Measurements from ENCODE around the gene MESD. TPM values are rescaled to one million over a fixed set of nuclear protein-coding genes. Genes with fewer than 3 reads are reported as not detected.

MESD gene
- total RNA-seq, 3 donors from 2014 or later (not counting 1 experiment from before 2014, with no cell fraction given), result 14.7 to 26.0 (median 24.5) TPM

- peaks cover 19% of the 10 kb centered on the region for H3K4me1 ChIP-seq (ENCODE audit: control insufficient read depth, insufficient read depth, low read length)
- peaks cover 59 to 65% of the 10 kb centered on the region in 2 donors for H3K4me1 Mint-ChIP-seq
- intact Hi-C loops (cut with micrococcal nuclease), result no loop called here
- DNase-seq, result no peak
- 96% methylated on average over 4 of the region's 5 CpGs for WGBS (ENCODE audit: insufficient coverage)
- ATAC-seq, result no peak
- H3K9me3 ChIP-seq (ENCODE audit: control insufficient read depth, insufficient read depth, low read length), result no peaks in the 10 kb centered on the region
- H3K27me3 ChIP-seq (ENCODE audit: control insufficient read depth, insufficient read depth, low read length), result no peaks in the 10 kb centered on the region
- H3K4me3 ChIP-seq (ENCODE audit: low read length), result no peak overlapping the region
- no peaks in the 10 kb centered on the region for H3K27me3 Mint-ChIP-seq (ENCODE audit: low read depth in 2 of 2)
- H3K36me3 Mint-ChIP-seq, result no peaks in the 10 kb centered on the region
- H3K9me3 Mint-ChIP-seq, result no peaks in the 10 kb centered on the region
- no peak overlapping the region for H3K27ac ChIP-seq (ENCODE audit: low read length)
- no peak overlapping the region for H3K4me3 Mint-ChIP-seq
- H3K27ac Mint-ChIP-seq, result peak overlapping the region in 1 of 2 donors; percentile 6
- TF ChIP-seq CTCF (IDR thresholded peaks at IDR 0.05), result no peak
- peaks cover 4% of the 10 kb centered on the region for H3K36me3 ChIP-seq (ENCODE audit: control insufficient read depth, insufficient read depth, low read length)
Measured at GRCh38 chr15:80985981-80986380, 3.6 kb downstream of the MESD start.

- Histone ChIP-seq H3K4me1 (ENCODE audit: control insufficient read depth, insufficient read depth, low read length) (peaks cover 16% of the 10 kb centered on the region), H3K9me3 (ENCODE audit: control insufficient read depth, insufficient read depth, low read length) (no peaks in the 10 kb centered on the region), H3K36me3 (ENCODE audit: control insufficient read depth, insufficient read depth, low read length) (peaks cover 12% of the 10 kb centered on the region), H3K27me3 (ENCODE audit: control insufficient read depth, insufficient read depth, low read length) (no peaks in the 10 kb centered on the region), H3K4me3 (ENCODE audit: low read length) (no peak overlapping the region), H3K27ac (ENCODE audit: low read length) (peak overlapping the region; percentile 45)
- TF ChIP-seq CTCF (IDR thresholded peaks at IDR 0.05), result no peak
- no peaks in the 10 kb centered on the region for H3K27me3 Mint-ChIP-seq (ENCODE audit: low read depth in 2 of 2)
- H3K27ac Mint-ChIP-seq, result peak overlapping the region; percentile 59 to 81
- no peaks in the 10 kb centered on the region for H3K36me3 Mint-ChIP-seq
- peaks cover 54 to 62% of the 10 kb centered on the region in 2 donors for H3K4me1 Mint-ChIP-seq
- DNase-seq, result peak in 1 of 2 donors; percentile 24
- H3K4me3 Mint-ChIP-seq, result no peak overlapping the region
- intact Hi-C loops (cut with micrococcal nuclease), result no loop called here
- no peaks in the 10 kb centered on the region for H3K9me3 Mint-ChIP-seq
- no peak for ATAC-seq
- 25% methylated on average over 7 of the region's 9 CpGs for WGBS (ENCODE audit: insufficient coverage)
Measured at GRCh38 chr15:80984856-80985255, 4.8 kb downstream of the MESD start.

- DNase-seq (no peak), ATAC-seq (no peak)
- TF ChIP-seq CTCF (IDR thresholded peaks at IDR 0.05), result no peak
- Mint-ChIP-seq H3K9me3 (no peaks in the 10 kb centered on the region), H3K27me3 (ENCODE audit: low read depth in 2 of 2) (no peaks in the 10 kb centered on the region), H3K4me1 (peaks cover 34 to 42% of the 10 kb centered on the region in 2 donors), H3K4me3 (no peak overlapping the region), H3K27ac (no peak overlapping the region), H3K36me3 (peaks cover 10% of the 10 kb centered on the region)
- Histone ChIP-seq H3K36me3 (ENCODE audit: control insufficient read depth, insufficient read depth, low read length) (peaks cover 30% of the 10 kb centered on the region), H3K27me3 (ENCODE audit: control insufficient read depth, insufficient read depth, low read length) (no peaks in the 10 kb centered on the region), H3K4me3 (ENCODE audit: low read length) (no peak overlapping the region), H3K27ac (ENCODE audit: low read length) (no peak overlapping the region), H3K9me3 (ENCODE audit: control insufficient read depth, insufficient read depth, low read length) (no peaks in the 10 kb centered on the region), H3K4me1 (ENCODE audit: control insufficient read depth, insufficient read depth, low read length) (peaks cover 4% of the 10 kb centered on the region)
- 94% methylated on average over 4 of the region's 5 CpGs for WGBS (ENCODE audit: insufficient coverage)
- intact Hi-C loops (cut with micrococcal nuclease), result no loop called here
Measured at GRCh38 chr15:80982839-80983238, 6.8 kb downstream of the MESD start.

- peaks cover 4% of the 10 kb centered on the region for H3K4me1 ChIP-seq (ENCODE audit: control insufficient read depth, insufficient read depth, low read length)
- H3K4me1 Mint-ChIP-seq, result peaks cover 34 to 46% of the 10 kb centered on the region in 2 donors
- H3K36me3 ChIP-seq (ENCODE audit: control insufficient read depth, insufficient read depth, low read length), result peaks cover 32% of the 10 kb centered on the region
- intact Hi-C loops (cut with micrococcal nuclease), result no loop called here
- no peaks in the 10 kb centered on the region for H3K9me3 Mint-ChIP-seq
- peaks cover 10% of the 10 kb centered on the region for H3K36me3 Mint-ChIP-seq
- no peaks in the 10 kb centered on the region for H3K9me3 ChIP-seq (ENCODE audit: control insufficient read depth, insufficient read depth, low read length)
- no peak overlapping the region for H3K4me3 Mint-ChIP-seq
- no peak for TF ChIP-seq CTCF (IDR thresholded peaks at IDR 0.05)
- H3K27me3 ChIP-seq (ENCODE audit: control insufficient read depth, insufficient read depth, low read length), result no peaks in the 10 kb centered on the region
- no peak overlapping the region for H3K4me3 ChIP-seq (ENCODE audit: low read length)
- H3K27ac ChIP-seq (ENCODE audit: low read length), result no peak overlapping the region
- ATAC-seq (no peak), DNase-seq (peak in 1 of 2 donors; percentile 30)
- no peaks in the 10 kb centered on the region for H3K27me3 Mint-ChIP-seq (ENCODE audit: low read depth in 2 of 2)
- peak overlapping the region in 1 of 2 donors; percentile 9 for H3K27ac Mint-ChIP-seq
- WGBS (ENCODE audit: insufficient coverage), result 91% methylated on average over 2 of the region's 2 CpGs
Measured at GRCh38 chr15:80982205-80982604, 7.4 kb downstream of the MESD start.

All from natural killer cell (primary cell).